PC-3 (cell line): ENCODE results near the gene ANKRD10.

Source experiments
- EZH2 ChIP-seq: fragments of 300-600 bp; sonication (generic); IDR thresholded peaks from one replicate; pipeline ENCODE4 v1.6.1; 2017; ENCODE audit warnings: antibody characterized with exemption, mild to moderate bottlenecking, low read length; ENCODE audit not compliant: unreplicated experiment
- EZH2phosphoT487 ChIP-seq: fragments of 300-600 bp; sonication (generic); IDR thresholded peaks from 2 replicates; pipeline ENCODE4 v1.6.1; 2018; ENCODE audit warnings: mild to moderate bottlenecking, antibody characterized with exemption, low read length, borderline replicate concordance
- TF ChIP-seq, protein P1 (sequence below): fragments of 300-600 bp; sonication (generic); conservative IDR thresholded peaks from 2 replicates; pipeline ENCODE4 v1.5.1; 2017; ENCODE audit warnings: antibody characterized with exemption, low read depth, mild to moderate bottlenecking, low read length

DNA sequence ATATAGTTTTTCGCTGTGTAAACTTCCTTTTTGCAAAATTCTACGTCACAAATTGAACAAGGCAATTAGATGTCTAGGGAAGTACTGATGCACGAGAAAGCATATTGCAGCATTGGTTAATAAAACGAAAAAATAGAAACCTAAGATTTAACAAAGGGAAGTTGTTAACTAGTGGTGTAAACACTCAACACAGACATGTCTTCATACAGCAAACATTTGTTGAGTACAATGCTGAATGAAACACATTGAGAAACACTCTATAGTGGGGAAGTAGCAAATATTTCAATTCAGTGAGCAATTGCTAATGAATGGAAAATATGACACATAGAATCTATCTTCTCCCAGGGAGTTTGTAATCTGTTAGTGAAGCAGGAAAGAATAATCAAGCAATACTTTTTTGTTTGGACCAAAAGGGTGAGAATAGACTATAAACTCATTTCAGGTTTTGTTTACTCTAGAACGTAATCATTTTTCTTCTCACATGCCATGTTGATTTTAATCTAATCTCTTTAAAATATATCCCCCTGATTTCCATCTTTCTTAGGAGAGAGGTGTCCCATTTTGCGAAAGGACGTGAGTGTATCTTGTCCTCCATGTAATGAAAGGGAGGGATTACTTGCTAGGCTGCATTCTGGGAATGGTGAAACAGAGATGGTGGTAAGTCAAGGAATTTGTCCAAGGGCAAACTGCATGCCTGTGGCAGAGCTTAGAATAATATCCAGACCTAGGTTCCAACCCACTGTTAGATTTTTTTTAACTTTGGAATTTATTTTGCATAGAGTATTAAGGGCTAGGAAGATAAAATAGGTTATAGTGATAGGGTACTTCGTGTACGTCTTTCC is 1.7 kb upstream of the ANKRD10 start:
- TF ChIP-seq, protein P1, sequence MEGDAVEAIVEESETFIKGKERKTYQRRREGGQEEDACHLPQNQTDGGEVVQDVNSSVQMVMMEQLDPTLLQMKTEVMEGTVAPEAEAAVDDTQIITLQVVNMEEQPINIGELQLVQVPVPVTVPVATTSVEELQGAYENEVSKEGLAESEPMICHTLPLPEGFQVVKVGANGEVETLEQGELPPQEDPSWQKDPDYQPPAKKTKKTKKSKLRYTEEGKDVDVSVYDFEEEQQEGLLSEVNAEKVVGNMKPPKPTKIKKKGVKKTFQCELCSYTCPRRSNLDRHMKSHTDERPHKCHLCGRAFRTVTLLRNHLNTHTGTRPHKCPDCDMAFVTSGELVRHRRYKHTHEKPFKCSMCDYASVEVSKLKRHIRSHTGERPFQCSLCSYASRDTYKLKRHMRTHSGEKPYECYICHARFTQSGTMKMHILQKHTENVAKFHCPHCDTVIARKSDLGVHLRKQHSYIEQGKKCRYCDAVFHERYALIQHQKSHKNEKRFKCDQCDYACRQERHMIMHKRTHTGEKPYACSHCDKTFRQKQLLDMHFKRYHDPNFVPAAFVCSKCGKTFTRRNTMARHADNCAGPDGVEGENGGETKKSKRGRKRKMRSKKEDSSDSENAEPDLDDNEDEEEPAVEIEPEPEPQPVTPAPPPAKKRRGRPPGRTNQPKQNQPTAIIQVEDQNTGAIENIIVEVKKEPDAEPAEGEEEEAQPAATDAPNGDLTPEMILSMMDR, result no peak
- no peak for TF ChIP-seq EZH2
- TF ChIP-seq EZH2phosphoT487, result no peak
